Smooth muscle cell (in vitro differentiated cells): ENCODE measurements around the gene LCE1A. TPM values are rescaled to one million over a fixed set of nuclear protein-coding genes. Genes with fewer than 3 reads are reported as not detected.

Experiments used
- DNase-seq: peaks from one replicate; lab custom pipeline; 2025; ENCODE audit not compliant: unreplicated experiment; lab: John Stamatoyannopoulos, UW
- H2AFZ ChIP-seq: fragments of 200-600 bp; sonication (generic); 2 replicates; pipeline ENCODE4 v1.6.0; 2016; ENCODE audit warnings: antibody characterized with exemption, low read depth, mild to moderate bottlenecking
- H3F3A ChIP-seq: fragments of 200-600 bp; sonication (generic); 2 replicates; pipeline ENCODE4 v1.6.0; 2017; ENCODE audit warnings: antibody characterized with exemption, low read depth
- H3K27ac ChIP-seq: fragments of 200-600 bp; sonication (generic); 2 replicates; pipeline ENCODE4 v1.5.1; 2016; ENCODE audit warnings: low read depth, mild to moderate bottlenecking
- H3K27me3 ChIP-seq: fragments of 200-600 bp; sonication (generic); 2 replicates; pipeline ENCODE4 v1.6.1; 2016; ENCODE audit warnings: low read depth, mild to moderate bottlenecking
- H3K36me3 ChIP-seq: fragments of 200-600 bp; sonication (generic); 2 replicates; pipeline ENCODE4 v1.5.1; 2016; ENCODE audit warnings: low read depth
- H3K4me1 ChIP-seq: fragments of 200-600 bp; sonication (generic); 2 replicates; pipeline ENCODE4 v1.5.1; 2016; ENCODE audit warnings: low read depth
- H3K4me2 ChIP-seq: fragments of 200-600 bp; sonication (generic); 2 replicates; pipeline ENCODE4 v1.6.0; 2016; ENCODE audit warnings: mild to moderate bottlenecking
- H3K4me3 ChIP-seq: fragments of 200-600 bp; sonication (generic); 2 replicates; pipeline ENCODE4 v1.5.1; 2016; ENCODE audit warnings: mild to moderate bottlenecking
- H3K79me2 ChIP-seq: fragments of 200-600 bp; sonication (generic); 2 replicates; pipeline ENCODE4 v1.6.0; 2016; ENCODE audit warnings: low read depth, mild to moderate bottlenecking
- H3K9ac ChIP-seq: fragments of 200-600 bp; sonication (generic); 2 replicates; pipeline ENCODE4 v1.6.0; 2016; ENCODE audit warnings: low read depth
- H3K9me3 ChIP-seq: fragments of 200-600 bp; sonication (generic); replicated peaks from 2 replicates; pipeline ENCODE4 v1.5.1; 2016; ENCODE audit warnings: low read depth
- H4K20me1 ChIP-seq: fragments of 200-600 bp; sonication (generic); 2 replicates; pipeline ENCODE4 v1.6.0; 2016; ENCODE audit warnings: low read depth
- WGBS: methylation state at CpG from one replicate; pipeline ENCODE4 v1.1.7; 2016; ENCODE audit warnings: low lambda C conversion rate; 5-methylcytosine and 5-hydroxymethylcytosine counted together
- polyA plus RNA-seq: library from polyadenylated mRNA; unstranded; fragments of >200 nt; fragmentation: Nextera tagmentation; extraction: Ambion mirVana; gene quantifications from 2 replicates; pipeline ENCODE4 v1.2.1, GENCODE V29; 2016
- total RNA-seq: library from RNA; depleted of rRNA; stranded (reverse); fragments of >200 nt; gene quantifications from 2 replicates; pipeline ENCODE4 v1.2.3, GENCODE V29; 2014
- TF ChIP-seq, protein P1 (sequence below): fragments of 200-600 bp; sonication (generic); IDR thresholded peaks from 2 replicates; pipeline ENCODE4 v1.5.1; 2017; ENCODE audit warnings: borderline replicate concordance, mild to moderate bottlenecking, antibody characterized with exemption; ENCODE audit not compliant: insufficient read depth, poor library complexity, severe bottlenecking

The LCE1A gene
- total and polyA plus RNA-seq, 2 experiments from 2014 or later: not detected

DNA sequence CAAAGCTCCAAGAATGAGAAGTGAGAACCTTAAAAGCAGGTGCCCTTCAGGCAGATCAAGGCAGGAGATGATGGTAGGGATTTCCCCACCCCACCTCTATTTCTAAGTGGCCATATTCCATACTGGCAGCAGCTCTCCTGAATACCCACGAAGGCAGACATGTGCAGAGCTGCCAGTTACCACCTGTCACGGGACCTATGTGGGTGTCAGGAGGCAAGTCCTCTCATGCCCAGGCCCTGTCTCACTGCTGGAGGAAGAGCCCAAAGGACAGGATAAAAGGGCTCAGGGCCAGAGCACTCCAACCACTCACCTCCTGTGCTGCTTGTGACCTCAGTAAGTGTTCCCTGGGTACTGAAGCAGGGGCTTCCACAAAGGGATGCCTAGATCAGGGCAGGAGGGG is 16.2 kb upstream of the LCE1A start:
- WGBS: 59% methylated on average over 2 of the region's 2 CpGs
- DNase-seq: no peak

DNA sequence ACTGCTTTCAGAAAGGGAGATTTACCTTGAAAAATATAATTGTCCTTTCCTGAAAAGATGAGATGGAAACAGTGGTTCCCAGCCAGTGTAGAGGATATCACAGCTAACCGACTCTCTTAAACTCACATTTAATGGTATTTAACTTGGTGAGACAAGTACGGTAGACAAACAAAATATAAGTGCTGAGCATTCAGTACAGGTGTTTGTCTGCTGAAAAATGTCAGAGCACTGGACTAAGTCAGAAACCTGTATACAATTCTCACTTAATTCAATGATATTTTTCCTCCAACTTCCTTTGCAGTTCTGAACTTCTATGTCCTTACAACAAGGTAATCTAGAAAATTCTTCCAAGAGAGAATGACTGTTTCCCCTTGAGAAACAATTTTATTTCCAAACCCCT is 15.6 kb upstream of the LCE1A start, which contains the start of gene LCE1B:
LCE1B (plus strand) TSS at position 301 of the 400 bp plus-strand sequence. CDS start 476 bp downstream, outside the sequence.
- DNase-seq: no peak
- Histone ChIP-seq H3K27me3 (no peaks in the 10 kb centered on the region), H4K20me1 (no peaks in the 10 kb centered on the region), H3K36me3 (no peaks in the 10 kb centered on the region), H3F3A (no peaks in the 10 kb centered on the region), H3K4me2 (no peak within 1 kb of the TSS), H3K9ac (no peak within 1 kb of the TSS), H3K27ac (no peak within 1 kb of the TSS), H3K4me3 (no peak within 1 kb of the TSS), H3K4me1 (no peaks in the 10 kb centered on the region), H3K79me2 (no peaks in the 10 kb centered on the region), H3K9me3 (no peaks in the 10 kb centered on the region), H2AFZ (no peak within 1 kb of the TSS)
- WGBS: 84% methylated on average over 2 of the region's 2 CpGs
- TF ChIP-seq, protein P1, sequence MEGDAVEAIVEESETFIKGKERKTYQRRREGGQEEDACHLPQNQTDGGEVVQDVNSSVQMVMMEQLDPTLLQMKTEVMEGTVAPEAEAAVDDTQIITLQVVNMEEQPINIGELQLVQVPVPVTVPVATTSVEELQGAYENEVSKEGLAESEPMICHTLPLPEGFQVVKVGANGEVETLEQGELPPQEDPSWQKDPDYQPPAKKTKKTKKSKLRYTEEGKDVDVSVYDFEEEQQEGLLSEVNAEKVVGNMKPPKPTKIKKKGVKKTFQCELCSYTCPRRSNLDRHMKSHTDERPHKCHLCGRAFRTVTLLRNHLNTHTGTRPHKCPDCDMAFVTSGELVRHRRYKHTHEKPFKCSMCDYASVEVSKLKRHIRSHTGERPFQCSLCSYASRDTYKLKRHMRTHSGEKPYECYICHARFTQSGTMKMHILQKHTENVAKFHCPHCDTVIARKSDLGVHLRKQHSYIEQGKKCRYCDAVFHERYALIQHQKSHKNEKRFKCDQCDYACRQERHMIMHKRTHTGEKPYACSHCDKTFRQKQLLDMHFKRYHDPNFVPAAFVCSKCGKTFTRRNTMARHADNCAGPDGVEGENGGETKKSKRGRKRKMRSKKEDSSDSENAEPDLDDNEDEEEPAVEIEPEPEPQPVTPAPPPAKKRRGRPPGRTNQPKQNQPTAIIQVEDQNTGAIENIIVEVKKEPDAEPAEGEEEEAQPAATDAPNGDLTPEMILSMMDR: no peak

More for the DNA sequence above, 16.2 kb upstream of the LCE1A start:
- Histone ChIP-seq H3K36me3 (no peaks in the 10 kb centered on the region), H4K20me1 (no peaks in the 10 kb centered on the region), H3K4me3 (no peak overlapping the region), H3F3A (no peaks in the 10 kb centered on the region), H3K9ac (no peak overlapping the region), H3K4me2 (no peak overlapping the region), H2AFZ (no peak overlapping the region), H3K9me3 (no peaks in the 10 kb centered on the region), H3K4me1 (no peaks in the 10 kb centered on the region), H3K27ac (no peak overlapping the region), H3K79me2 (no peaks in the 10 kb centered on the region), H3K27me3 (no peaks in the 10 kb centered on the region)
- TF ChIP-seq, protein P1: no peak

DNA sequence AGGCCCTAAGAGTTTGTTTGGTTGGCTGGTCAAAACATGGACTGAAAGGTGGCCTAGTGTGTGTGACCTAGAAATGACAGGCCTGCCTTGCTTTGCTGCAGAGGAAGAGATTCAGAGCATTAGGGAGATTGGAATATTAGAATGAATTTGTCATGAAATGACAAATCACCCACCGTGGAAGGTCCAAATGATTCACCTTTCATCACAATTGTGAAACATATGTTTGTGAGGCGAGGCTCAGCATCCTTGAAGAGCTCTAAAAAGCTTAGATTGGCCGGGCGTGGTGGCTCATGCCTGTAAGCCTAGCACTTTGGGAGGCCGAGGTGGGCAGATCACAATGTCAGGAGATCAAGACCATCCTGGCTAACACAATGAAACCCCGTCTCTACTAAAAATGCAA is 10.0 kb upstream of the LCE1A start:
- Histone ChIP-seq H3K4me3 (no peak overlapping the region), H2AFZ (no peak overlapping the region), H3K36me3 (no peaks in the 10 kb centered on the region), H3K4me1 (no peaks in the 10 kb centered on the region), H3K27ac (no peak overlapping the region), H3K9ac (no peak overlapping the region), H3K9me3 (no peaks in the 10 kb centered on the region), H4K20me1 (no peaks in the 10 kb centered on the region), H3K79me2 (no peaks in the 10 kb centered on the region), H3F3A (no peaks in the 10 kb centered on the region), H3K4me2 (no peak overlapping the region), H3K27me3 (no peaks in the 10 kb centered on the region)
- DNase-seq: no peak
- WGBS: 62% methylated on average over 6 of the region's 6 CpGs
- TF ChIP-seq, protein P1: no peak

DNA sequence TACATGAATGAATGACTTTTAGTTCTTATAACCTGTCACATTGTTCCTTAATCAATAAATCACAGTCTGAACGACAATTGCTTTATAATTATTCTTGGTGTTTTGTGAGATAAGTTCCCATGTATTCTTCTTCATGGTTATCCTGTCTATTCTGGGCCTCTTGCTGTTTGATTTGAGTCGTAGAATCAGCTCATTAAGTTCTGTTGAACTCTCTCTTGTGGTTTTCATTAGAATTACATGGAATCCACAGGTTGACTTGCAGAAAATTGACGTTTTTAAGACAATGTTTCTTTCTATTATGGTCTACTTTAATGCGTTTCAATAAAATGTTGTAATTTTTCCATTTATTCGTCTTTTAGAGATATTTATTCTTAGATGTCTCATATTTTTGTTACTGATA is 4.0 kb upstream of the LCE1A start:
- H4K20me1 ChIP-seq: no peaks in the 10 kb centered on the region
- no peaks in the 10 kb centered on the region for H3K27me3 ChIP-seq
- no peaks in the 10 kb centered on the region for H3K4me1 ChIP-seq
- H3K79me2 ChIP-seq: no peaks in the 10 kb centered on the region
- H2AFZ ChIP-seq: no peak overlapping the region
- H3K9me3 ChIP-seq: peaks cover 9% of the 10 kb centered on the region
- no peak overlapping the region for H3K27ac ChIP-seq
- H3K4me3 ChIP-seq: no peak overlapping the region
- no peaks in the 10 kb centered on the region for H3F3A ChIP-seq
- H3K36me3 ChIP-seq: no peaks in the 10 kb centered on the region
- WGBS: 25% methylated on average over 5 of the region's 5 CpGs
- TF ChIP-seq, protein P1: no peak
- DNase-seq: no peak
- no peak overlapping the region for H3K4me2 ChIP-seq
- no peak overlapping the region for H3K9ac ChIP-seq
